HEK293 (cell line): ENCODE measurements around the gene KCNQ1.

Experiments
- CTCF ChIP-seq: fragments of 450-650 bp; formaldehyde crosslinking; IDR thresholded peaks from 2 replicates; pipeline ENCODE4 v1.5.1; 2016; ENCODE audit warnings: missing biosample characterization, missing genetic modification characterization
- KLF16 ChIP-seq: fragments of 450-650 bp; formaldehyde crosslinking; IDR thresholded peaks from 2 replicates; pipeline ENCODE4 v1.5.1; 2017; ENCODE audit warnings: missing biosample characterization, missing genetic modification characterization
- SP2 ChIP-seq: fragments of 450-650 bp; formaldehyde crosslinking; IDR thresholded peaks from 2 replicates; pipeline ENCODE4 v1.5.1; 2016; ENCODE audit warnings: missing biosample characterization, missing genetic modification characterization
- ZFP37 ChIP-seq: fragments of 450-650 bp; formaldehyde crosslinking; IDR thresholded peaks from 2 replicates; pipeline ENCODE4 v1.5.1; 2016; ENCODE audit warnings: missing biosample characterization, missing genetic modification characterization
- ZNF157 ChIP-seq: fragments of 450-650 bp; formaldehyde crosslinking; IDR thresholded peaks from 2 replicates; pipeline ENCODE4 v1.5.1; 2016; ENCODE audit warnings: missing biosample characterization, missing genetic modification characterization
- ZNF239 ChIP-seq: fragments of 450-650 bp; formaldehyde crosslinking; IDR thresholded peaks from 2 replicates; pipeline ENCODE4 v1.5.1; 2016; ENCODE audit warnings: missing biosample characterization, missing genetic modification characterization
- ZNF335 ChIP-seq: fragments of 450-650 bp; formaldehyde crosslinking; conservative IDR thresholded peaks from 2 replicates; pipeline ENCODE4 v1.5.1; 2016; ENCODE audit warnings: missing biosample characterization, missing genetic modification characterization
- ZNF514 ChIP-seq: fragments of 450-650 bp; formaldehyde crosslinking; IDR thresholded peaks from 2 replicates; pipeline ENCODE4 v1.5.1; 2016; ENCODE audit warnings: missing biosample characterization, missing genetic modification characterization
- ZNF548 ChIP-seq: fragments of 450-650 bp; formaldehyde crosslinking; IDR thresholded peaks from 2 replicates; pipeline ENCODE4 v1.5.1; 2016; ENCODE audit warnings: missing biosample characterization, missing genetic modification characterization
- ZNF549 ChIP-seq: fragments of 450-650 bp; IDR thresholded peaks from 2 replicates; pipeline ENCODE4 v1.5.1; 2018; ENCODE audit warnings: missing biosample characterization, missing genetic modification characterization, mild to moderate bottlenecking, inconsistent platforms, moderate library complexity
- ZNF660 ChIP-seq: fragments of 450-650 bp; IDR thresholded peaks from 2 replicates; pipeline ENCODE4 v1.5.1; 2018; ENCODE audit warnings: missing biosample characterization, mild to moderate bottlenecking, missing genetic modification characterization
- ZSCAN23 ChIP-seq: fragments of 450-650 bp; formaldehyde crosslinking; IDR thresholded peaks from 2 replicates; pipeline ENCODE4 v1.5.1; 2016; ENCODE audit warnings: missing biosample characterization, missing genetic modification characterization

- TF ChIP-seq CTCF (tag by site-specific recombination) = no peak
- no peak for TF ChIP-seq ZFP37 (tag by site-specific recombination)
- no peak for TF ChIP-seq ZNF239 (tag by site-specific recombination)
- no peak for TF ChIP-seq ZNF660 (tag by site-specific recombination)
- no peak for TF ChIP-seq ZNF157 (tag by site-specific recombination)
- TF ChIP-seq KLF16 (tag by site-specific recombination) = no peak
- no peak for TF ChIP-seq ZNF514 (tag by site-specific recombination)
- no peak for TF ChIP-seq ZSCAN23 (tag by site-specific recombination)
- TF ChIP-seq SP2 = no peak
- TF ChIP-seq ZNF335 (tag by site-specific recombination) = no peak
- no peak for TF ChIP-seq ZNF548 (tag by site-specific recombination)
- no peak for TF ChIP-seq ZNF549 (tag by site-specific recombination)
Measured at GRCh38 chr11:2800655-2801531, 356.1 kb downstream of the KCNQ1 start.
